Right cardiac atrium (tissue), 5 donors: ENCODE results near the gene GOLGA6L10. TPM values are rescaled to one million over a fixed set of nuclear protein-coding genes. Genes with fewer than 3 reads are reported as not detected.

Source experiments
- ATAC-seq, 2 donors: fragments of 200-7000 bp; cut with Tn5 transposase; one replicate each; pipeline versions ENCODE4 v1.8.0 to v1.9.1; 2020; ENCODE audit warnings: moderate library complexity in 2 of 2, mild to moderate bottlenecking in 1 of 2
- DNase-seq, 3 donors: peaks; one replicate each; pipeline ENCODE4 v3.0.0-alpha.2; 2020
- H3K27ac ChIP-seq: one replicate; pipeline ENCODE4 v1.5.1; 2013; ENCODE audit warnings: mild to moderate bottlenecking, low read length, control low read depth, moderate library complexity
- H3K27me3 ChIP-seq: one replicate; pipeline ENCODE4 v1.6.1; 2013; ENCODE audit not compliant: control insufficient read depth, insufficient read depth
- H3K4me1 ChIP-seq: one replicate; pipeline ENCODE4 v1.6.1; 2013; ENCODE audit warnings: low read length; ENCODE audit not compliant: control insufficient read depth, insufficient read depth
- H3K4me3 ChIP-seq: one replicate; pipeline ENCODE4 v1.5.1; 2013; ENCODE audit warnings: low read length, control low read depth
- H3K9me3 ChIP-seq: one replicate; pipeline ENCODE4 v1.6.1; 2013; ENCODE audit warnings: low read length; ENCODE audit not compliant: control insufficient read depth
- WGBS: extraction: QIAGEN DNeasy Blood & Tissue Kit; methylation state at CpG from one replicate; pipeline ENCODE4 v1.1.7; 2013; 5-methylcytosine and 5-hydroxymethylcytosine counted together
- intact Hi-C, 4 donors: fragments of 100-400 bp; cut with DNase I; formaldehyde crosslinking; loops; one replicate each; pipeline versions ENCODE4 v1.11.0 to v1.14.0; 2022 to 2023
- polyA plus RNA-seq: library from polyadenylated mRNA; stranded (reverse); fragments of 200-250 nt; gene quantifications from one replicate; pipeline ENCODE4 v1.2.3, GENCODE V29; 2013
- total RNA-seq, 4 donors: library from RNA; stranded (reverse); fragmentation: NEBNext Ultra II Directional; extraction: Animal tissue kit (Norgen Biotek cat#: 25700); gene quantifications; one replicate each; pipeline ENCODE4 v1.2.1, GENCODE V29; 2021
- donor health status: healthy with polysubstance abuse.
- donor health status: DM: no; HTN: yes; CAD: no.
- donor health status: DM: no; HTN: no; CAD: no.
- donor health status: DM: no; HTN: yes; CAD: no; lungs with severe emphysema.
- donor health status: DM: yes; HTN: yes; CAD: no.

GOLGA6L10 gene
- total and polyA plus RNA-seq, 5 donors: 0.21 to 1.4 (median 0.50) TPM; not detected in 1

DNA sequence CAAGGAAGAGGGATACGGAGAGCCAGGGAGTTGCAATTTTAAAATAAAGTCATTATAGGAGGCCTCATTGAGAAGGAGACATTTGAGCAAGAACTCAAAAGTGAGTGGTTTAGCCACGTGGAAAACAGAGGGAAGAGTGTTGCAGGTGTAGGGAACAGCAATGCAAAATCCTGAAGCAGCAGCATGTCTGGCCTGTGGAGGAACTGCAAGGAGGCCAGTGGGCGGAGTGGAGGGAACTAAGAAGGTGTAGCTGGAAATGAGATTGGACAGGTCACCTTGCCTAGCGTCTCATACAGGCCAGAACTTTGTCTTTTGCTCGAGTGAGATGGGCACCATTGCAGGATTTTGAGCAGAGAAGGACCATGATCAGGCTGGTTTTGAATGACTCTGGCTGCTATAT is 51.7 kb downstream of the GOLGA6L10 start:
- Histone ChIP-seq H3K9me3 (no peaks in the 10 kb centered on the region), H3K4me3 (no peak overlapping the region), H3K27ac (no peak overlapping the region), H3K4me1 (peaks cover 2% of the 10 kb centered on the region), H3K27me3 (no peaks in the 10 kb centered on the region)
- intact Hi-C loops: no loop called here
- WGBS: 91% methylated on average over 5 of the region's 5 CpGs
- ATAC-seq (no peak), DNase-seq (no peak)

GRCh38 chr15:82294061-82294690 is 55.1 kb downstream of the GOLGA6L10 start:
- no peaks in the 10 kb centered on the region for H3K27me3 ChIP-seq
- no peak overlapping the region for H3K27ac ChIP-seq
- DNase-seq (no peak), ATAC-seq (no peak)
- intact Hi-C loops: no loop called here
- no peaks in the 10 kb centered on the region for H3K9me3 ChIP-seq
- no peaks in the 10 kb centered on the region for H3K4me1 ChIP-seq
- 47% methylated on average over 11 of the region's 11 CpGs for WGBS
- H3K4me3 ChIP-seq: no peak overlapping the region

- Histone ChIP-seq H3K4me3 (no peak overlapping the region), H3K9me3 (no peaks in the 10 kb centered on the region), H3K4me1 (no peaks in the 10 kb centered on the region), H3K27ac (no peak overlapping the region), H3K27me3 (no peaks in the 10 kb centered on the region)
- DNase-seq (no peak), ATAC-seq (no peak)
- 81% methylated on average over 5 of the region's 5 CpGs for WGBS
- intact Hi-C loops: no loop called here
Measured at GRCh38 chr15:82292271-82292670, 57.0 kb downstream of the GOLGA6L10 start.

Other genes with a start within 250 kb of the GOLGA6L10 start
- 10 to 100 TPM; 10.7 to 15.4 (median 11.6) TPM for gene EFL1, start 86.7 kb downstream of the GOLGA6L10 start, total RNA-seq
- gene EFL1, start 86.7 kb downstream of the GOLGA6L10 start, polyA plus RNA-seq: 5.9 TPM
- 1 to 10 TPM; 1.8 to 4.3 (median 2.3) TPM for gene SAXO2, start 86.7 kb downstream of the GOLGA6L10 start, total RNA-seq
- 3.8 TPM for gene SAXO2, start 86.7 kb downstream of the GOLGA6L10 start, polyA plus RNA-seq
- 1 to 10 TPM; 1.1 to 1.7 (median 1.5) TPM for gene GOLGA6L9, start 80.3 kb upstream of the GOLGA6L10 start, total RNA-seq
- gene GOLGA6L9, start 80.3 kb upstream of the GOLGA6L10 start, polyA plus RNA-seq: 4.7 TPM
- gene RPS17, start 191.0 kb upstream of the GOLGA6L10 start, total RNA-seq: 100 to 1,000 TPM; 749 to 949 (median 824) TPM
- gene RPS17, start 191.0 kb upstream of the GOLGA6L10 start, polyA plus RNA-seq: 1,832 TPM